Type B pancreatic cell (in vitro differentiated cells): Measurements from ENCODE around the gene SF3B1. TPM values are rescaled to one million over a fixed set of nuclear protein-coding genes. Genes with fewer than 3 reads are reported as not detected.
"Not testable (repeated sequence)": the region's sequence is repeated elsewhere in the genome, so short reads cannot be mapped to it uniquely, and the experiment has no call there.

Experiments used
- DNase-seq: peaks from one replicate; pipeline ENCODE4 v3.0.0; 2021; ENCODE audit warnings: mixed read lengths; ENCODE audit not compliant: unreplicated experiment; ENCODE audit errors: extremely low spot score
- H3K27ac Mint-ChIP-seq: 2 replicates; pipeline ENCODE4 v1.8.0; 2021; ENCODE audit warnings: mild to moderate bottlenecking, mixed read lengths
- H3K27me3 Mint-ChIP-seq: 2 replicates; pipeline ENCODE4 v1.8.0; 2021; ENCODE audit warnings: mixed read lengths
- H3K36me3 Mint-ChIP-seq: 2 replicates; pipeline ENCODE4 v1.8.0; 2021; ENCODE audit warnings: mixed read lengths
- H3K4me1 Mint-ChIP-seq: one replicate; pipeline ENCODE4 v1.8.0; 2021; ENCODE audit warnings: mixed read lengths; ENCODE audit not compliant: unreplicated experiment
- H3K4me3 Mint-ChIP-seq: 2 replicates; pipeline ENCODE4 v1.8.0; 2021; ENCODE audit warnings: mild to moderate bottlenecking, mixed read lengths
- H3K9me3 Mint-ChIP-seq: 2 replicates; pipeline ENCODE4 v1.8.0; 2021; ENCODE audit warnings: mixed read lengths
- CTCF ChIP-seq: fragments of 200-600 bp; sonication (generic); conservative IDR thresholded peaks from 2 replicates; pipeline ENCODE4 v1.5.0; 2021; ENCODE audit warnings: antibody characterized with exemption, mild to moderate bottlenecking
- total RNA-seq: library from RNA; stranded (reverse); gene quantifications from 2 replicates; pipeline ENCODE4 v1.2.1, GENCODE V29; 2021; ENCODE audit warnings: low replicate concordance

The SF3B1 gene
- total RNA-seq, 1 donor from 2014 or later, result 296 TPM

GRCh38 chr2:197453914-197454398 is 19.1 kb upstream of the SF3B1 start:
- no peak for DNase-seq
- no peaks in the 10 kb centered on the region for H3K36me3 Mint-ChIP-seq
- H3K4me1 Mint-ChIP-seq, result peaks cover 15% of the 10 kb centered on the region
- TF ChIP-seq CTCF, result no peak
- peak overlapping the region; percentile 100 for H3K27ac Mint-ChIP-seq
- peak overlapping the region; percentile 100 for H3K4me3 Mint-ChIP-seq
- H3K27me3 Mint-ChIP-seq, result no peaks in the 10 kb centered on the region
- no peaks in the 10 kb centered on the region for H3K9me3 Mint-ChIP-seq

GRCh38 chr2:197453123-197453913 is 18.5 kb upstream of the SF3B1 start, which contains the start of gene COQ10B:
COQ10B (plus strand) TSS chr2:197453552; CDS start chr2:197453561, 9 bp downstream.
- no peaks in the 10 kb centered on the region for H3K9me3 Mint-ChIP-seq
- no peaks in the 10 kb centered on the region for H3K36me3 Mint-ChIP-seq
- peaks cover 15% of the 10 kb centered on the region for H3K4me1 Mint-ChIP-seq
- DNase-seq, result peak; percentile 97
- TF ChIP-seq CTCF, result peak; percentile 27
- no peaks in the 10 kb centered on the region for H3K27me3 Mint-ChIP-seq
- peak within 1 kb of the TSS; percentile 100 for H3K4me3 Mint-ChIP-seq
- H3K27ac Mint-ChIP-seq, result peak within 1 kb of the TSS; percentile 100

- Mint-ChIP-seq H3K4me3 (peak overlapping the region; percentile 100), H3K4me1 (peaks cover 15% of the 10 kb centered on the region), H3K27ac (peak overlapping the region; percentile 100)
These were observed 17.9 kb upstream of the SF3B1 start for GRCh38 chr2:197452754-197453122.

GRCh38 chr2:197450935-197451358 is 16.1 kb upstream of the SF3B1 start:
- not testable (repeated sequence) for H3K27ac Mint-ChIP-seq, H3K4me3 Mint-ChIP-seq, DNase-seq, H3K9me3 Mint-ChIP-seq, H3K36me3 Mint-ChIP-seq, H3K27me3 Mint-ChIP-seq
- H3K4me1 Mint-ChIP-seq, result peaks cover 15% of the 10 kb centered on the region

More at GRCh38 chr2:197452754-197453122, 17.9 kb upstream of the SF3B1 start:
- Mint-ChIP-seq H3K9me3 (no peaks in the 10 kb centered on the region), H3K36me3 (no peaks in the 10 kb centered on the region), H3K27me3 (no peaks in the 10 kb centered on the region)
- no peak for TF ChIP-seq CTCF
- no peak for DNase-seq

- Mint-ChIP-seq H3K27ac (no peak overlapping the region), H3K36me3 (no peaks in the 10 kb centered on the region), H3K27me3 (no peaks in the 10 kb centered on the region), H3K4me3 (no peak overlapping the region), H3K9me3 (no peaks in the 10 kb centered on the region), H3K4me1 (peaks cover 15% of the 10 kb centered on the region)
- no peak for DNase-seq
- no peak for TF ChIP-seq CTCF
These were observed 15.6 kb upstream of the SF3B1 start for GRCh38 chr2:197450465-197450864.

GRCh38 chr2:197446844-197447243 is 12.0 kb upstream of the SF3B1 start:
- Mint-ChIP-seq H3K36me3 (no peaks in the 10 kb centered on the region), H3K4me3 (no peak overlapping the region), H3K4me1 (no peaks in the 10 kb centered on the region), H3K27me3 (no peaks in the 10 kb centered on the region), H3K27ac (no peak overlapping the region), H3K9me3 (no peaks in the 10 kb centered on the region)
- TF ChIP-seq CTCF, result no peak
- no peak for DNase-seq
